ENCODE results near the gene BCAR1. TPM values are rescaled to one million over a fixed set of nuclear protein-coding genes. Genes with fewer than 3 reads are reported as not detected.

The BCAR1 gene
- total and polyA plus RNA-seq, 2 of the 13 experiments (the other 11 are each of a cell fraction or from before 2014, with no cell fraction given): 48.1 to 51.7 TPM

DNA sequence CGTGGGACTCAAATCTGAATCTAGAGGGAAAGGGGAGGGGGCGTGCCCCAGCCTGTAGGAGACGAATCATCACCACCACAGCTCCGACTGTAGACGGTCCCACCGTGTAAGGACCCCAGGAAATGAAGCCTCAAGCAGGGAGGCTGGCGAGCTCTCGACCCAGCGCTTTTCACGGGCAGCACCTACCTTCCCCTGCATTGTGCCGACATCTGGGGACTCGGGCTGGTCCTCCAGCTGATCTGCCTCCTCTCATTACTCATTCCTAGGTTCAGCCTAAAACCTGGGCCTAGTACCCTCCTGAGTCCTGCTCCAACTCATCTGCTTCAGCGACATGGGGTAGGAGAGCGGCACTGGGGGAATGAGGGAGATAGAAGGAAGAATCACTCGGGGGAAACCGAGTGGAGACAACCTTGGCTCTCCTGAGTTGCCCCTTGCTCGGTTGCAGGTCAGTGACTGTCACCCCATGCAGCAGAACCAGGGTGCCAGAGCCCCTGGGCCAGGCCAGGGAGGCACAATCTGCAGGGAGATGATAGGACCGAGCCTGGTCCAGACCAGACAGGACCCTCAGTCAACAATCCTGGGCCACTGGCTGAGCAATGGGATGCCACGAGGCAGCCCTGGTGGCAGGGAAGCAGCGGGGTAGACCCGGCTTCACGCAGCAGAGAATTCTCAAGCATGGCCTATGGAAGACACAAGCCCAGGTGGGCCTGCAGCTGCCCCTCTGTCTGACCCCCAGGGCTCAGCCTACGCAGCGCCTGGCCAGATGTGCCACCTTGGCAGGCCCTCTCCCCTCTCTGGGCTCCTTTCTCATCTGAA, 833 bp upstream of the BCAR1 start (continued):
- TF ChIP-seq ZNF253 (CRISPR knock-in tag; IDR thresholded peaks at IDR 0.05; ENCODE audit: borderline replicate concordance) (peak; percentile 76; the same call in 1 of the 2 replicates), SALL1 (CRISPR knock-in tag; IDR thresholded peaks at IDR 0.05) (peak; percentile 57; the same call in 1 of the 2 replicates), ZNF558 (CRISPR knock-in tag; IDR thresholded peaks at IDR 0.05; ENCODE audit: borderline replicate concordance) (no peak), HOXA5 (CRISPR knock-in tag; IDR thresholded peaks at IDR 0.05) (no peak), TOE1 (CRISPR knock-in tag; IDR thresholded peaks at IDR 0.05) (no peak), ZNF232 (CRISPR knock-in tag; IDR thresholded peaks at IDR 0.05; ENCODE audit: borderline replicate concordance) (no peak), ZNF501 (CRISPR knock-in tag; IDR thresholded peaks at IDR 0.05) (peak; percentile 78; the same call in 1 of the 2 replicates), ZNF598 (CRISPR knock-in tag; IDR thresholded peaks at IDR 0.05; ENCODE audit: borderline replicate concordance) (no peak; the same call in 1 of the 2 replicates), ATF3 (CRISPR knock-in tag; IDR thresholded peaks at IDR 0.05) (no peak), ESRRA (CRISPR knock-in tag; IDR thresholded peaks at IDR 0.05; ENCODE audit: low read depth) (no peak), FOXA3 (CRISPR knock-in tag; IDR thresholded peaks at IDR 0.05) (no peak), YEATS2 (CRISPR knock-in tag; IDR thresholded peaks at IDR 0.05; ENCODE audit: borderline replicate concordance) (0 out of 2 replicates have a peak, but pooled peaks have one; percentile 24), ZNF775 (CRISPR knock-in tag; IDR thresholded peaks at IDR 0.05; ENCODE audit: borderline replicate concordance) (no peak), KLF11 (CRISPR knock-in tag; IDR thresholded peaks at IDR 0.05) (no peak), ZNF251 (CRISPR knock-in tag; IDR thresholded peaks at IDR 0.05) (no peak), NRL (CRISPR knock-in tag; IDR thresholded peaks at IDR 0.05; ENCODE audit: borderline replicate concordance) (peak; percentile 1; the same call in 1 of the 2 replicates), ZBTB42 (CRISPR knock-in tag; IDR thresholded peaks at IDR 0.05) (no peak)
- TF ChIP-seq, protein P1, sequence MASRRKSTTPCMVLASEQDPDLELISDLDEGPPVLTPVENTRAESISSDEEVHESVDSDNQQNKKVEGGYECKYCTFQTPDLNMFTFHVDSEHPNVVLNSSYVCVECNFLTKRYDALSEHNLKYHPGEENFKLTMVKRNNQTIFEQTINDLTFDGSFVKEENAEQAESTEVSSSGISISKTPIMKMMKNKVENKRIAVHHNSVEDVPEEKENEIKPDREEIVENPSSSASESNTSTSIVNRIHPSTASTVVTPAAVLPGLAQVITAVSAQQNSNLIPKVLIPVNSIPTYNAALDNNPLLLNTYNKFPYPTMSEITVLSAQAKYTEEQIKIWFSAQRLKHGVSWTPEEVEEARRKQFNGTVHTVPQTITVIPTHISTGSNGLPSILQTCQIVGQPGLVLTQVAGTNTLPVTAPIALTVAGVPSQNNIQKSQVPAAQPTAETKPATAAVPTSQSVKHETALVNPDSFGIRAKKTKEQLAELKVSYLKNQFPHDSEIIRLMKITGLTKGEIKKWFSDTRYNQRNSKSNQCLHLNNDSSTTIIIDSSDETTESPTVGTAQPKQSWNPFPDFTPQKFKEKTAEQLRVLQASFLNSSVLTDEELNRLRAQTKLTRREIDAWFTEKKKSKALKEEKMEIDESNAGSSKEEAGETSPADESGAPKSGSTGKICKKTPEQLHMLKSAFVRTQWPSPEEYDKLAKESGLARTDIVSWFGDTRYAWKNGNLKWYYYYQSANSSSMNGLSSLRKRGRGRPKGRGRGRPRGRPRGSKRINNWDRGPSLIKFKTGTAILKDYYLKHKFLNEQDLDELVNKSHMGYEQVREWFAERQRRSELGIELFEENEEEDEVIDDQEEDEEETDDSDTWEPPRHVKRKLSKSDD (CRISPR knock-in tag; IDR thresholded peaks at IDR 0.05; ENCODE audit: low read depth): no peak
- TF ChIP-seq, protein P2, sequence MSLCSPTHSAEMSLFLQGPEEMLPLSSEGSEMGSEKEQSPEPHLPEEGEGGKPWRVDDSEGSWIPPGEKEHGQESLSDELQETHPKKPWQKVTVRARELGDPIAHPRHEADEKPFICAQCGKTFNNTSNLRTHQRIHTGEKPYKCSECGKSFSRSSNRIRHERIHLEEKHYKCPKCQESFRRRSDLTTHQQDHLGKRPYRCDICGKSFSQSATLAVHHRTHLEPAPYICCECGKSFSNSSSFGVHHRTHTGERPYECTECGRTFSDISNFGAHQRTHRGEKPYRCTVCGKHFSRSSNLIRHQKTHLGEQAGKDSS (CRISPR knock-in tag; IDR thresholded peaks at IDR 0.05; ENCODE audit: borderline replicate concordance, low read depth): no peak
- TF ChIP-seq, protein P3, sequence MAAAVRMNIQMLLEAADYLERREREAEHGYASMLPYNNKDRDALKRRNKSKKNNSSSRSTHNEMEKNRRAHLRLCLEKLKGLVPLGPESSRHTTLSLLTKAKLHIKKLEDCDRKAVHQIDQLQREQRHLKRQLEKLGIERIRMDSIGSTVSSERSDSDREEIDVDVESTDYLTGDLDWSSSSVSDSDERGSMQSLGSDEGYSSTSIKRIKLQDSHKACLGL (CRISPR knock-in tag; IDR thresholded peaks at IDR 0.05): peak; percentile 46; the same call in 1 of the 2 replicates
- TF ChIP-seq, protein P4, sequence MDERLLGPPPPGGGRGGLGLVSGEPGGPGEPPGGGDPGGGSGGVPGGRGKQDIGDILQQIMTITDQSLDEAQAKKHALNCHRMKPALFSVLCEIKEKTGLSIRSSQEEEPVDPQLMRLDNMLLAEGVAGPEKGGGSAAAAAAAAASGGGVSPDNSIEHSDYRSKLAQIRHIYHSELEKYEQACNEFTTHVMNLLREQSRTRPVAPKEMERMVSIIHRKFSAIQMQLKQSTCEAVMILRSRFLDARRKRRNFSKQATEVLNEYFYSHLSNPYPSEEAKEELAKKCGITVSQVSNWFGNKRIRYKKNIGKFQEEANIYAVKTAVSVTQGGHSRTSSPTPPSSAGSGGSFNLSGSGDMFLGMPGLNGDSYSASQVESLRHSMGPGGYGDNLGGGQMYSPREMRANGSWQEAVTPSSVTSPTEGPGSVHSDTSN (CRISPR knock-in tag; IDR thresholded peaks at IDR 0.05): no peak
- TF ChIP-seq, protein P5, sequence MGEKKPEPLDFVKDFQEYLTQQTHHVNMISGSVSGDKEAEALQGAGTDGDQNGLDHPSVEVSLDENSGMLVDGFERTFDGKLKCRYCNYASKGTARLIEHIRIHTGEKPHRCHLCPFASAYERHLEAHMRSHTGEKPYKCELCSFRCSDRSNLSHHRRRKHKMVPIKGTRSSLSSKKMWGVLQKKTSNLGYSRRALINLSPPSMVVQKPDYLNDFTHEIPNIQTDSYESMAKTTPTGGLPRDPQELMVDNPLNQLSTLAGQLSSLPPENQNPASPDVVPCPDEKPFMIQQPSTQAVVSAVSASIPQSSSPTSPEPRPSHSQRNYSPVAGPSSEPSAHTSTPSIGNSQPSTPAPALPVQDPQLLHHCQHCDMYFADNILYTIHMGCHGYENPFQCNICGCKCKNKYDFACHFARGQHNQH (CRISPR knock-in tag; IDR thresholded peaks at IDR 0.05): 0 out of 2 replicates have a peak, but pooled peaks have one; percentile 52

Data from HepG2 (cell line).